CD4-positive, CD25-positive, alpha-beta regulatory T cell (primary cell): ENCODE data around the gene ATP13A4. TPM values are rescaled to one million over a fixed set of nuclear protein-coding genes. Genes with fewer than 3 reads are reported as not detected.

Source experiments
- ATAC-seq, 2 donors: fragments of 150-1000 bp; cut with Tn5 transposase; one replicate each; pipeline ENCODE4 v1.10.0; 2021; ENCODE audit warnings: low read depth in 2 of 2, moderate number of reproducible peaks in 2 of 2, moderate library complexity in 1 of 2
- DNase-seq, 3 donors: peaks; one replicate each; pipeline versions ENCODE4 v3.0.0 to v3.0.0-alpha.2; 2012 to 2022; ENCODE audit warnings: mixed read lengths in 1 of 3
- H3K27ac ChIP-seq: one replicate; pipeline ENCODE4 v1.7.0; 2013; ENCODE audit warnings: mild to moderate bottlenecking, low read length; ENCODE audit not compliant: insufficient read depth, poor library complexity, severe bottlenecking
- H3K27me3 ChIP-seq: one replicate; pipeline ENCODE4 v1.7.0; 2013; ENCODE audit warnings: low read length; ENCODE audit not compliant: control insufficient read depth, insufficient read depth
- H3K36me3 ChIP-seq: one replicate; pipeline ENCODE4 v1.7.0; 2013; ENCODE audit warnings: mild to moderate bottlenecking, low read length, moderate library complexity; ENCODE audit not compliant: control insufficient read depth, insufficient read depth
- H3K4me1 ChIP-seq: 2 replicates; pipeline ENCODE4 v1.7.0; 2013; ENCODE audit warnings: mild to moderate bottlenecking, low read length; ENCODE audit not compliant: insufficient read depth, control insufficient read depth, poor library complexity, severe bottlenecking
- H3K4me3 ChIP-seq: one replicate; pipeline ENCODE4 v1.7.0; 2013; ENCODE audit warnings: low read depth, mild to moderate bottlenecking, low read length, moderate library complexity
- H3K9me3 ChIP-seq, 2 experiments: 1 replicate in 1 of 2; 2 replicates in 1 of 2; pipeline ENCODE4 v1.7.0; 2013; ENCODE audit warnings: low read length in 2 of 2, mild to moderate bottlenecking in 1 of 2, moderate library complexity in 1 of 2; ENCODE audit not compliant: control insufficient read depth in 2 of 2
- H3K27ac Mint-ChIP-seq, 3 donors: one replicate each; pipeline ENCODE4 v1.8.0; 2020 to 2022; ENCODE audit warnings: mild to moderate bottlenecking in 3 of 3, mixed read lengths in 3 of 3, moderate library complexity in 2 of 3
- H3K27me3 Mint-ChIP-seq: one replicate; pipeline ENCODE4 v1.8.0; 2022; ENCODE audit warnings: mild to moderate bottlenecking, mixed read lengths
- H3K36me3 Mint-ChIP-seq: one replicate; pipeline ENCODE4 v1.8.0; 2020; ENCODE audit warnings: mixed read lengths
- H3K4me1 Mint-ChIP-seq, 4 donors: one replicate each; pipeline ENCODE4 v1.8.0; 2020 to 2022; ENCODE audit warnings: mixed read lengths in 4 of 4, mild to moderate bottlenecking in 1 of 4
- H3K4me3 Mint-ChIP-seq, 4 donors: one replicate each; pipeline ENCODE4 v1.8.0; 2020 to 2022; ENCODE audit warnings: mild to moderate bottlenecking in 4 of 4, mixed read lengths in 4 of 4, moderate library complexity in 3 of 4
- H3K9me3 Mint-ChIP-seq, 7 donors: one replicate each; pipeline ENCODE4 v1.8.0; 2020 to 2022; ENCODE audit warnings: mixed read lengths in 7 of 7, mild to moderate bottlenecking in 3 of 7, moderate library complexity in 2 of 7
- polyA plus RNA-seq, 4 donors: library from polyadenylated mRNA; unstranded; fragments of 300-500 nt; fragmentation: Illumina TruSeq; gene quantifications; one replicate each; pipeline ENCODE4 v1.2.3, GENCODE V29; 2021
- total RNA-seq: library from RNA; stranded (reverse); gene quantifications from one replicate; pipeline ENCODE4 v1.2.3, GENCODE V29; 2022

ATP13A4 gene
- total and polyA plus RNA-seq, 5 donors from 2014 or later: 1.6 TPM; not detected in 4

- Mint-ChIP-seq H3K27ac (no peak overlapping the region), H3K9me3 (peaks cover 0 to 3% (median 0%) of the 10 kb centered on the region in 7 donors), H3K4me1 (peaks cover 13 to 45% (median 34%) of the 10 kb centered on the region in 4 donors), H3K27me3 (no peaks in the 10 kb centered on the region), H3K4me3 (peak overlapping the region in 2 of 4 donors; percentile 55 to 59), H3K36me3 (peaks cover 12% of the 10 kb centered on the region)
- H3K27me3 ChIP-seq: no peaks in the 10 kb centered on the region
- no peak for DNase-seq
- no peak overlapping the region for H3K27ac ChIP-seq
- no peaks in the 10 kb centered on the region for H3K36me3 ChIP-seq
- peaks cover 19% of the 10 kb centered on the region for H3K4me1 ChIP-seq
- no peak for ATAC-seq
- no peak overlapping the region for H3K4me3 ChIP-seq
- H3K9me3 ChIP-seq: no peaks in the 10 kb centered on the region
Observed at GRCh38 chr3:193590088-193590856, 35.6 kb upstream of the ATP13A4 start.

GRCh38 chr3:193589616-193590015 is 34.9 kb upstream of the ATP13A4 start:
- no peak overlapping the region for H3K4me3 ChIP-seq
- peaks cover 19% of the 10 kb centered on the region for H3K4me1 ChIP-seq
- Mint-ChIP-seq H3K4me3 (peak overlapping the region in 1 of 4 donors; percentile 55), H3K4me1 (peaks cover 8 to 39% (median 28%) of the 10 kb centered on the region in 4 donors), H3K36me3 (peaks cover 12% of the 10 kb centered on the region), H3K9me3 (peaks cover 0 to 3% (median 0%) of the 10 kb centered on the region in 7 donors), H3K27ac (no peak overlapping the region), H3K27me3 (no peaks in the 10 kb centered on the region)
- H3K27me3 ChIP-seq: no peaks in the 10 kb centered on the region
- no peaks in the 10 kb centered on the region for H3K9me3 ChIP-seq
- ATAC-seq (no peak), DNase-seq (no peak)
- no peak overlapping the region for H3K27ac ChIP-seq
- no peaks in the 10 kb centered on the region for H3K36me3 ChIP-seq

- H3K4me1 ChIP-seq: peaks cover 14% of the 10 kb centered on the region
- Mint-ChIP-seq H3K4me3 (peak overlapping the region in 1 of 4 donors; percentile 30), H3K9me3 (peaks cover 0 to 3% (median 0%) of the 10 kb centered on the region in 7 donors), H3K27ac (no peak overlapping the region), H3K36me3 (peaks cover 12% of the 10 kb centered on the region), H3K4me1 (peaks cover 6 to 34% (median 24%) of the 10 kb centered on the region in 4 donors), H3K27me3 (no peaks in the 10 kb centered on the region)
- no peaks in the 10 kb centered on the region for H3K27me3 ChIP-seq
- DNase-seq (no peak), ATAC-seq (no peak)
- no peak overlapping the region for H3K27ac ChIP-seq
- H3K36me3 ChIP-seq: no peaks in the 10 kb centered on the region
- H3K9me3 ChIP-seq: no peaks in the 10 kb centered on the region
- H3K4me3 ChIP-seq: no peak overlapping the region
Observed at GRCh38 chr3:193589129-193589528, 34.4 kb upstream of the ATP13A4 start.

GRCh38 chr3:193586526-193586925 is 31.8 kb upstream of the ATP13A4 start:
- Histone ChIP-seq H3K27ac (no peak overlapping the region), H3K4me3 (no peak overlapping the region), H3K9me3 (no peaks in the 10 kb centered on the region), H3K36me3 (no peaks in the 10 kb centered on the region), H3K4me1 (no peaks in the 10 kb centered on the region), H3K27me3 (no peaks in the 10 kb centered on the region)
- Mint-ChIP-seq H3K9me3 (peaks cover 0 to 1% (median 0%) of the 10 kb centered on the region in 7 donors), H3K27ac (no peak overlapping the region), H3K4me1 (peaks cover 0 to 12% (median 5%) of the 10 kb centered on the region in 4 donors), H3K4me3 (no peak overlapping the region), H3K27me3 (no peaks in the 10 kb centered on the region), H3K36me3 (peaks cover 12% of the 10 kb centered on the region)
- ATAC-seq (no peak), DNase-seq (no peak)

GRCh38 chr3:193585530-193585929 is 30.8 kb upstream of the ATP13A4 start:
- H3K4me1 Mint-ChIP-seq: peaks cover 0 to 6% (median under 1%) of the 10 kb centered on the region in 4 donors

GRCh38 chr3:193574488-193575070 is 19.9 kb upstream of the ATP13A4 start:
- peaks cover 0 to 2% (median 0%) of the 10 kb centered on the region in 4 donors for H3K4me1 Mint-ChIP-seq
- Histone ChIP-seq H3K4me1 (no peaks in the 10 kb centered on the region), H3K27me3 (no peaks in the 10 kb centered on the region), H3K27ac (no peak overlapping the region), H3K36me3 (no peaks in the 10 kb centered on the region), H3K4me3 (no peak overlapping the region), H3K9me3 (no peaks in the 10 kb centered on the region)
- no peak for ATAC-seq
- H3K27ac Mint-ChIP-seq: peak overlapping the region in 1 of 3 donors; percentile 49
- H3K4me3 Mint-ChIP-seq: no peak overlapping the region
- H3K27me3 Mint-ChIP-seq: peaks cover 5% of the 10 kb centered on the region
- H3K36me3 Mint-ChIP-seq: peaks cover 6% of the 10 kb centered on the region
- H3K9me3 Mint-ChIP-seq: no peaks in the 10 kb centered on the region
- no peak for DNase-seq

More at GRCh38 chr3:193585530-193585929, 30.8 kb upstream of the ATP13A4 start:
- ATAC-seq (no peak), DNase-seq (no peak)
- H3K27me3 Mint-ChIP-seq: no peaks in the 10 kb centered on the region
- no peak overlapping the region for H3K4me3 ChIP-seq
- H3K9me3 ChIP-seq: no peaks in the 10 kb centered on the region
- no peaks in the 10 kb centered on the region for H3K27me3 ChIP-seq
- no peak overlapping the region for H3K27ac Mint-ChIP-seq
- peaks cover 0 to 1% (median 0%) of the 10 kb centered on the region in 7 donors for H3K9me3 Mint-ChIP-seq
- no peak overlapping the region for H3K27ac ChIP-seq
- no peaks in the 10 kb centered on the region for H3K4me1 ChIP-seq
- H3K36me3 ChIP-seq: no peaks in the 10 kb centered on the region
- H3K4me3 Mint-ChIP-seq: no peak overlapping the region
- H3K36me3 Mint-ChIP-seq: peaks cover 12% of the 10 kb centered on the region

- Histone ChIP-seq H3K9me3 (no peaks in the 10 kb centered on the region), H3K4me1 (no peaks in the 10 kb centered on the region), H3K36me3 (no peaks in the 10 kb centered on the region), H3K27me3 (no peaks in the 10 kb centered on the region), H3K4me3 (no peak overlapping the region), H3K27ac (no peak overlapping the region)
- Mint-ChIP-seq H3K36me3 (peaks cover under 1% of the 10 kb centered on the region), H3K4me1 (peaks cover 0 to 2% (median 0%) of the 10 kb centered on the region in 4 donors), H3K27ac (no peak overlapping the region), H3K9me3 (no peaks in the 10 kb centered on the region), H3K27me3 (peaks cover 6% of the 10 kb centered on the region), H3K4me3 (no peak overlapping the region)
- DNase-seq (no peak), ATAC-seq (no peak)
Observed at GRCh38 chr3:193573403-193574191, 18.9 kb upstream of the ATP13A4 start.
